Calu3 (cell line): Measurements from ENCODE around the gene HDAC2. TPM values are rescaled to one million over a fixed set of nuclear protein-coding genes. Genes with fewer than 3 reads are reported as not detected.
"Not testable (repeated sequence)": the region's sequence is repeated elsewhere in the genome, so short reads cannot be mapped to it uniquely, and the experiment has no call there.

Source experiments
- BruUV-seq: library from RNA; stranded (reverse); fragments of 400-500 nt; replicated peaks from 2 replicates; lab custom pipeline; 2021; lab: Mats Ljungman, UMichigan
- CTCF ChIA-PET: fragments of 300-600 bp; sonication (Branson Sonifier 250); formaldehyde crosslinking; loops from one replicate; lab custom pipeline; 2022; ENCODE audit warnings: antibody characterized with exemption; lab: Charles Lee
- DNase-seq: peaks from one replicate; pipeline ENCODE4 v3.0.0; 2022
- H3K27ac Mint-ChIP-seq: one replicate; pipeline ENCODE4 v1.8.0; 2022; ENCODE audit warnings: mixed read lengths; ENCODE audit not compliant: unreplicated experiment
- H3K27me3 Mint-ChIP-seq: one replicate; pipeline ENCODE4 v1.8.0; 2022; ENCODE audit warnings: mixed read lengths; ENCODE audit not compliant: unreplicated experiment
- H3K36me3 Mint-ChIP-seq: one replicate; pipeline ENCODE4 v1.8.0; 2022; ENCODE audit warnings: mild to moderate bottlenecking, moderate library complexity, mixed read lengths; ENCODE audit not compliant: insufficient read depth, unreplicated experiment
- H3K4me1 Mint-ChIP-seq: one replicate; pipeline ENCODE4 v1.8.0; 2022; ENCODE audit warnings: mild to moderate bottlenecking, low read depth, mixed read lengths; ENCODE audit not compliant: unreplicated experiment
- H3K4me3 Mint-ChIP-seq: one replicate; pipeline ENCODE4 v1.8.0; 2022; ENCODE audit warnings: mild to moderate bottlenecking, low read depth, moderate library complexity, mixed read lengths; ENCODE audit not compliant: unreplicated experiment
- H3K9me3 Mint-ChIP-seq: one replicate; pipeline ENCODE4 v1.8.0; 2022; ENCODE audit warnings: low read depth, mixed read lengths; ENCODE audit not compliant: unreplicated experiment
- CTCF ChIP-seq: fragments of 200-600 bp; IDR thresholded peaks from one replicate; pipeline ENCODE4 v1.8.0; 2022; ENCODE audit warnings: antibody characterized with exemption; ENCODE audit not compliant: unreplicated experiment
- intact Hi-C: fragments of 100-400 bp; cut with micrococcal nuclease; formaldehyde crosslinking; loops from one replicate; pipeline ENCODE4 v1.10.0; 2022; ENCODE audit not compliant: unreplicated experiment
- total RNA-seq: library from RNA; stranded (reverse); gene quantifications from 2 replicates; pipeline ENCODE4 v1.2.3, GENCODE V29; 2022

HDAC2 gene
- total RNA-seq, 1 experiment from 2014 or later: 176 TPM

DNA sequence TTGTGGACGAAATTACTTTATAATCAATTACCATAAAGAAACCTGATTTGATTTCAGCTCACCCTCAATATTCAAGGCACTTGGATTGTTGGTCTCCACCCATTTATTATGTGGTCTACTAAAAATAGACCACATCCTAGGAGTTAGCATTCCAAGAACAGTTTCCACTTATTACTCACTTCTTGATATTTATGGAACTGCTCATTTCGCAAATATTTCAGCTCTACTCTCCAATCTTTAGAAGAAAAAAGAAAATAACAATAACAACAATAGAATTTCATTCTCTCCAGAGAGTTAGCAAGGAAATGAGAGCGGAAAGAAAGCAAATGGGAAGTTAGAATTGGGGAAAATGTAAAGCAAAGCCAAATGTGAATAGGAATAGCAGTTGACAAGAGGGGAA is 26.2 kb upstream of the HDAC2 start:
- no TSS peak for BruUV-seq
- H3K4me1 Mint-ChIP-seq: peaks cover 44% of the 10 kb centered on the region
- H3K27me3 Mint-ChIP-seq: no peaks in the 10 kb centered on the region
- DNase-seq: no peak
- TF ChIP-seq CTCF: no peak
- H3K9me3 Mint-ChIP-seq: no peaks in the 10 kb centered on the region
- intact Hi-C loops: loop anchor here (5.0 to 10.0 kb wide), 2 partner anchors 65 to 518 kb away; no protein-coding TSS in a partner anchor
- H3K4me3 Mint-ChIP-seq: no peak overlapping the region
- H3K36me3 Mint-ChIP-seq: no peaks in the 10 kb centered on the region
- CTCF ChIA-PET: interaction anchor here (0.9 kb wide), 1 partner anchor 231 kb away, joined by 3 read pairs; no protein-coding TSS in a partner anchor
- H3K27ac Mint-ChIP-seq: no peak overlapping the region

DNA sequence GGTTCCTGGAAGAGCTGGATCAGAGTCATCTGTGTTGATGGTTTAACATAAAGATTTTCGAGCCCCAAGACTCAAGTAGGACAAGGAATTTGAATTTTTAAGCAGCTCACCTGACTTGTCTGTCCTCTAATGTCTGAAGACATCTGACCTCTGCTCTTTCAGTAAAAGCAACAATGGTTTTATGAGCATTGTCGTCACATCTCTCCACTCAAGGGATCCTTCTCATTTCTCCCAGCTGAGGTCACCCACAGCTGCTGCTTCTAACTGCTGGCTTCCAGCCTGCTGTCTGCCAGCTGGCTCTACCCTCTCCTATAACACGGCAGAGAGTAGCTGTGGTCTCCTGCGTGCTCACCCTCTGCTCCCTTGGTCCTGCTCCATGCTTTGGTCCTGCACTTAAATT is 24.7 kb upstream of the HDAC2 start:
- BruUV-seq: no TSS peak
- intact Hi-C loops: loop anchor here (1.0 to 10.0 kb wide), 5 partner anchors 67 to 519 kb away; no protein-coding TSS in a partner anchor
- no peaks in the 10 kb centered on the region for H3K36me3 Mint-ChIP-seq
- H3K27ac Mint-ChIP-seq: peak overlapping the region; percentile 13
- CTCF ChIA-PET: interaction anchor here (1.1 to 2.2 kb wide), 7 partner anchors 54 to 309 kb away, joined by 3 to 36 read pairs (median 9); no protein-coding TSS in a partner anchor
- no peak for TF ChIP-seq CTCF
- H3K27me3 Mint-ChIP-seq: no peaks in the 10 kb centered on the region
- no peak overlapping the region for H3K4me3 Mint-ChIP-seq
- peaks cover 44% of the 10 kb centered on the region for H3K4me1 Mint-ChIP-seq
- H3K9me3 Mint-ChIP-seq: no peaks in the 10 kb centered on the region
- no peak for DNase-seq

- peak; percentile 74 for TF ChIP-seq CTCF
- intact Hi-C loops: loop anchor here (1.0 to 10.0 kb wide), 5 partner anchors 67 to 520 kb away; no protein-coding TSS in a partner anchor
- peak; percentile 80 for DNase-seq
- Mint-ChIP-seq H3K4me3 (no peak overlapping the region), H3K36me3 (no peaks in the 10 kb centered on the region), H3K27me3 (no peaks in the 10 kb centered on the region), H3K9me3 (peaks cover 4% of the 10 kb centered on the region), H3K4me1 (peaks cover 37% of the 10 kb centered on the region), H3K27ac (peak overlapping the region; percentile 13)
- CTCF ChIA-PET: interaction anchor here (0.6 to 2.2 kb wide), 10 partner anchors 24 to 774 kb away, joined by 3 to 36 read pairs (median 4); no protein-coding TSS in a partner anchor
- BruUV-seq: no TSS peak
Observed at GRCh38 chr6:113994934-113995342, 24.0 kb upstream of the HDAC2 start.

DNA sequence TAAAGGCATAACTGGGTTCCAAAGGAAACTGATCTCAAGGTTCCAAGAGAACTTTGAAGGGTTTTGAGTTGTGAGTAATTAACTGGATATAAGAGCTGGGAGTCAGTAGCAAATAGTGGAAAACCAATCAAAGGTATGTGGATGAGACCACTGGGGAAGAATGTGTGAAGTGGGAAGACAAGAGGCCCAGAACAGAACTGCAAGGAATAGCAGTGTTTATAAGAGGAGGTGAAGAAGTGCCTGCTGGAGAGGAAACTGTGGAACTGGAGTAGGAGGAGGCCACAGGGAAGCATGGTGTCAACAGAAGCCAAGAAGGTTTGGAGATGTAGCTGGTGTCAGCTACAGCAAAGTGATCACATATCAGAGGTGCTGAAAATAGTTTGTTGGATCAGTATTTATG is 18.7 kb upstream of the HDAC2 start:
- Mint-ChIP-seq H3K4me3 (no peak overlapping the region), H3K27me3 (no peaks in the 10 kb centered on the region), H3K4me1 (peaks cover 3% of the 10 kb centered on the region), H3K36me3 (no peaks in the 10 kb centered on the region), H3K9me3 (peaks cover 10% of the 10 kb centered on the region), H3K27ac (no peak overlapping the region)
- BruUV-seq: no TSS peak
- intact Hi-C loops: loop anchor here (10.0 kb wide), 1 partner anchor 525 kb away; no protein-coding TSS in a partner anchor
- DNase-seq: no peak
- TF ChIP-seq CTCF: no peak
- CTCF ChIA-PET: no interaction called here

DNA sequence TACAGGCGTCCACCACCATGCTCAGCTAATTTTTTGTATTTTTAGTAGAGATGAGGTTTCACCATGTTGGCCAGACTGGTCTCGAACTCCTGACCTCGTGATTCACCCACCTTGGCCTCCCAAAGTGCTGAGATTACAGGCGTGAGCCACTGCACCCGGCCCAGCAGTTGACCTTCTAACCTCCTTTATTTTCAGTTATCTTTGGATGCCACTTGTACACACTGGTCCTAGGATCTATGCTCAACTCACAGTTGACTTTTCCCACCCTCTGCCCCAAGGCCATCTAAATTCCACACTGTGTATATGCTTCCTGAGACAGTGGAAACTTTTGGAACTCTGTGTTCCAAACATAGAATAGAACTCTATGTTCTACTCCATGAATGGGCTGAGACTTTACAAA is 11.7 kb upstream of the HDAC2 start:
- CTCF ChIA-PET, H3K9me3 Mint-ChIP-seq, DNase-seq, BruUV-seq, H3K27ac Mint-ChIP-seq, intact Hi-C loops, H3K36me3 Mint-ChIP-seq, H3K27me3 Mint-ChIP-seq, H3K4me3 Mint-ChIP-seq, H3K4me1 Mint-ChIP-seq: not testable (repeated sequence)
